ENCODE measurements around the gene DXO.

Gene DXO

DNA sequence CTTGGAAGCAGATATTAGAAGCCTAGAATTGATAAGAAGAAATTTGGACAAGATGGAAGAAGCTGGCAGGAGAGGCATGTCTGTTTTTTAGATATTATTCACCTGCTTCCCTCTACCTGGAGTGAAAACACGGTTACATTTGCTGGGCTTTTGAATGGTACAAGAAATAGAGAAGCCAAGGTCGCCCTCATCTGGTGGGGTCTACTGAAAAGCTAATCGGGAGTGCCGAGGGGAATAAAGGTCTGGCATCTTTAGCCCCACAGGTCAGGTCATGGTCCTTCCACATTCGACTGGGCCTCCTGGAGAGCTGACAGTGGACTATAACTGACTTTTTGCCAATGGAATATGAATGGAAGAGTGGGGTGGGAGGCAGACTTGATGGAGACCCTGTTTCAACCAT, 49.0 kb downstream of the DXO start:
- peak in 1 of 2 donors; percentile 6 for DNase-seq

DNA sequence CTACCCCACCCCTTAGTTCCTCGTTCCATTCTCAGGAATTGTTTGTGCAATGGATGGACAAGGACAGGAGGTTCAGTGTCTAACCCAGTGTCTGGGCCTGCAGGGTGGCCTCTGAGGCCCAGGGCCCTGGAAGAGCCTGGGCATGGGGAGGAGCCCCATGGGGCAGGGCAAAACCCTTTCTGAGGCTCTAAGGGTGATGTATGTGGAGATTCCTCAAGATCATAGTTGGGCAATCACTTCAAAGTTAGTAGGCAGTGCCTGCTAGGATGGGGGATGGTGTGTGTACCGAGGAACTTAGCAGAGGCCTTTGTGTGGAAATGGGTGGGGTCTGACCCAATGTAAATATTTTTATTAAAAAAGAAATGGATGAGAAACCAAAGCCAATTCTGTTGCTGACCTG, 51.1 kb downstream of the DXO start:
- DNase-seq, result no peak
